K562 (cell line): Measurements from ENCODE around the gene LAMTOR5. TPM values are rescaled to one million over a fixed set of nuclear protein-coding genes. Genes with fewer than 3 reads are reported as not detected.

ENCODE experiments used
- CBX2 ChIP-seq: fragments of 200-600 bp; sonication (generic); IDR thresholded peaks from one replicate; pipeline ENCODE4 v1.6.1; 2012; ENCODE audit warnings: mild to moderate bottlenecking, low read length, inconsistent platforms; ENCODE audit not compliant: insufficient read depth, poor library complexity, severe bottlenecking
- CC2D1A ChIP-seq: fragments of 450-650 bp; IDR thresholded peaks from 2 replicates; pipeline ENCODE4 v1.6.1; 2017; ENCODE audit warnings: mild to moderate bottlenecking
- CHD2 ChIP-seq: IDR thresholded peaks from 2 replicates; pipeline ENCODE4 v1.6.1; 2011; ENCODE audit warnings: low read depth, low read length
- FUS ChIP-seq: fragments of 200-400 bp; formaldehyde crosslinking; optimal IDR thresholded peaks from 2 replicates; pipeline ENCODE3; 2017; ENCODE audit warnings: low read depth, low read length
- ILK ChIP-seq: fragments of 450-650 bp; IDR thresholded peaks from 2 replicates; pipeline ENCODE4 v1.6.1; 2016; ENCODE audit warnings: missing genetic modification characterization, low read depth, mild to moderate bottlenecking, missing compliant biosample characterization, moderate library complexity, borderline replicate concordance
- IRF9 ChIP-seq: fragments of 450-650 bp; IDR thresholded peaks from 2 replicates; pipeline ENCODE4 v1.6.1; 2016; ENCODE audit warnings: missing biosample characterization, missing genetic modification characterization
- KAT8 ChIP-seq: fragments of 450-650 bp; IDR thresholded peaks from 2 replicates; pipeline ENCODE4 v1.6.1; 2016; ENCODE audit warnings: low read depth, mild to moderate bottlenecking
- KDM5B ChIP-seq: fragments of 200-600 bp; sonication (generic); IDR thresholded peaks from 2 replicates; pipeline ENCODE4 v1.6.1; 2012; ENCODE audit warnings: low read depth, mild to moderate bottlenecking, moderate library complexity, low read length, control low read depth, inconsistent platforms; ENCODE audit not compliant: insufficient replicate concordance
- MBD2 ChIP-seq: sonication (generic); IDR thresholded peaks from 2 replicates; pipeline ENCODE4 v1.6.1; 2016; ENCODE audit warnings: low read depth, borderline replicate concordance
- MCM2 ChIP-seq: fragments of 450-650 bp; IDR thresholded peaks from 2 replicates; pipeline ENCODE4 v1.6.1; 2017; ENCODE audit warnings: low read depth, mild to moderate bottlenecking
- MTF1 ChIP-seq: fragments of 250-450 bp; sonication (Bioruptor Pico); IDR thresholded peaks from 2 replicates; pipeline ENCODE4 v1.9.0; 2021; ENCODE audit warnings: moderate library complexity, mild to moderate bottlenecking, inconsistent platforms, borderline replicate concordance
- NRF1 ChIP-seq, 2 experiments: fragments of 450-650 bp; IDR thresholded peaks in 1 of 2; conservative IDR thresholded peaks in 1 of 2; 2 replicates each; pipeline ENCODE4 v1.6.1; 2014; ENCODE audit warnings: mild to moderate bottlenecking in 2 of 2
- PRMT5 ChIP-seq: sonication (generic); formaldehyde crosslinking; IDR thresholded peaks from 2 replicates; pipeline ENCODE4 v1.5.0; 2020; ENCODE audit warnings: missing genetic modification reagents
- RBFOX2 ChIP-seq: fragments of 200-400 bp; formaldehyde crosslinking; IDR thresholded peaks from 2 replicates; pipeline ENCODE4 v1.6.1; 2017; ENCODE audit warnings: low read depth, mild to moderate bottlenecking, low read length, moderate library complexity
- RBM15 ChIP-seq: fragments of 200-400 bp; formaldehyde crosslinking; IDR thresholded peaks from 2 replicates; pipeline ENCODE4 v1.6.1; 2018; ENCODE audit warnings: mild to moderate bottlenecking, low read length, moderate library complexity; ENCODE audit not compliant: insufficient read depth
- RBM22 ChIP-seq: fragments of 200-400 bp; formaldehyde crosslinking; IDR thresholded peaks from 2 replicates; pipeline ENCODE4 v1.6.1; 2018; ENCODE audit warnings: low read length, low read depth; ENCODE audit not compliant: poor library complexity, severe bottlenecking
- RBM25 ChIP-seq: fragments of 200-400 bp; formaldehyde crosslinking; IDR thresholded peaks from 2 replicates; pipeline ENCODE4 v1.6.1; 2018; ENCODE audit warnings: low read length, low read depth, moderate library complexity; ENCODE audit not compliant: severe bottlenecking
- SNAPC5 ChIP-seq: fragments of 250-450 bp; sonication (Bioruptor Pico); IDR thresholded peaks from 2 replicates; pipeline ENCODE4 v1.8.0; 2021; ENCODE audit warnings: moderate library complexity, mild to moderate bottlenecking, inconsistent platforms
- ZNF12 ChIP-seq: sonication (generic); formaldehyde crosslinking; IDR thresholded peaks from 2 replicates; pipeline ENCODE4 v1.4.0; 2020; ENCODE audit warnings: mild to moderate bottlenecking, missing genetic modification reagents
- ZNF785 ChIP-seq: fragments of 250-450 bp; sonication (Bioruptor Pico); IDR thresholded peaks from 2 replicates; pipeline ENCODE4 v1.4.0; 2020; ENCODE audit warnings: mild to moderate bottlenecking
- ZSCAN32 ChIP-seq: fragments of 450-650 bp; formaldehyde crosslinking; IDR thresholded peaks from 2 replicates; pipeline ENCODE4 v1.4.0; 2020; ENCODE audit warnings: mild to moderate bottlenecking, moderate library complexity
- polyA plus RNA-seq, 8 experiments: library from polyadenylated mRNA; depleted of rRNA in 4 of 8; stranded (reverse) in 5 of 8; unstranded in 3 of 8; fragments of >200 nt; fragmentation: Nextera tagmentation in 2 of 8; fragmentation: Illumina TruSeq in 1 of 8; extraction: Ambion mirVana in 2 of 8; extraction: Trizol in 1 of 8; gene quantifications; 2 replicates each; pipeline versions ENCODE4 v1.2.1 to v1.2.3, GENCODE V29; 2011 to 2014; ENCODE audit warnings: inconsistent platforms in 1 of 8, missing spikeins in 1 of 8
- total RNA-seq, 7 experiments: library from RNA; depleted of rRNA in 6 of 7; stranded (reverse); fragments of >200 nt in 6 of 7; fragmentation: Illumina TruSeq in 2 of 7; extraction: Trizol in 2 of 7; gene quantifications; 2 replicates each; pipeline versions ENCODE4 v1.2.1 to v1.2.3, GENCODE V29; 2011 to 2021; ENCODE audit warnings: low replicate concordance in 1 of 7
- TF ChIP-seq, protein P1 (sequence below): sonication (generic); formaldehyde crosslinking; IDR thresholded peaks from 2 replicates; pipeline ENCODE4 v1.8.1; 2023; ENCODE audit warnings: mild to moderate bottlenecking, missing genetic modification reagents
- TF ChIP-seq, protein P2 (sequence below): sonication (generic); formaldehyde crosslinking; IDR thresholded peaks from 2 replicates; pipeline ENCODE4 v1.8.0; 2023; ENCODE audit warnings: mild to moderate bottlenecking, missing genetic modification reagents

LAMTOR5 gene
- total and polyA plus RNA-seq, 9 of the 15 experiments (the other 6 are each of a cell fraction or from before 2014, with no cell fraction given), result 118 to 712 (median 241) TPM

DNA sequence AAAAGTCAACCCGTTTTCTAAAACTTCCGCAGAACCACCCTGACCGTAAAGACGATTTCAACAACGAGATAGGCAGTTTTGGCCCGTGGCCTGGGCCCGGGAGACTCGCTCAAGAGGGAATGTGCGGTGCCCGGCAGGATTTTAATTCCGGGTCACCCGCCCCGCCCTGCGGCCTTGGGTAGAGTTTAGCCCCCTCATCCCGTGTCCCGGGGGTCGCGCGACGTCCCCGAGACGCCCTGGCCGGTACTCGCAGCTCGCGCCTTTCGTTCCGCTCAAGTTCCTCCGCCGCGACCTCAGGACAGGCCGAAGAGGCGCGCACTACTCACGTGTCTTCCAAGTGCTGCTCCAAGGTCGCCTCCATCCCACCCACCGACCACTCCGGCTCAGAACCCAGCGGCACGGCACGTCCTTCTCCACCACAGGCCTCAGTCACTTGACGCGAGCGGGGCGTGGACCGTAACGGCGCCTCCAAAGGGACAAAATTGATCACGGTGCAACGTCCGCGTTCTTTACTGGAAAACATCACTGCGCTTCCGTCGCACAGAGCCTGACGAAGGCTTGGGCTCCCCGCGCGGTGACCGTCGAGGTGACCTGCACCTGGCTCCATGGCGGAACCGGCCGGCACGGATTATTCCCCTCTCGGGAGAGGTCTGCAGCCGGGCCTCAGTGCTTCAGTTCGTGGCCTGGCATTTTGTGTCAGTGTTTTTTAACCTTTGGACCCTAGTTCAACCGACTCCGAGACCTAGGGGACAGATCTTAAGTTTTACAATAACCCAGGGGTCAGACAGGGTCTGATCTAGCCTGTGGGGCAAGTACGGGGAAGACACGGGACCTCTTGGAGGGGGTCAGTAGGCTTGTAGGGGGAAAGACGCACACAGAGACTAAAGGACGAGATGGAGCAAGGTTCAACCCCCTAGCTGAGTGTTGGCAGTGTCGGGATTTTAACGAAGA lies at the start of gene LAMTOR5 (continued):
- TF ChIP-seq KAT8 (no peak), SNAPC5 (CRISPR knock-in tag) (no peak), ILK (tag) (no peak), CC2D1A (no peak), RBFOX2 (peak; percentile 98), KDM5B (peak; percentile 98), IRF9 (no peak), RBM22 (peak; percentile 64), NRF1 (conservative IDR thresholded peaks at IDR 0.05 in 1 of 2, IDR thresholded peaks at IDR 0.05 in 1 of 2) (peak; percentile 32 to 58; a peak in 3 of 4 replicates), CHD2 (no peak), MBD2 (peak; percentile 86), RBM25 (no peak), PRMT5 (CRISPR knock-in tag) (0 out of 2 replicates have a peak, but pooled peaks have one; percentile 36), MCM2 (no peak), CBX2 (no peak), RBM15 (no peak), FUS (no peak), ZNF785 (no peak), ZSCAN32 (CRISPR knock-in tag) (no peak), ZNF12 (peak; percentile 79), MTF1 (0 out of 2 replicates have a peak, but pooled peaks have one; percentile 36)
- TF ChIP-seq, protein P1, sequence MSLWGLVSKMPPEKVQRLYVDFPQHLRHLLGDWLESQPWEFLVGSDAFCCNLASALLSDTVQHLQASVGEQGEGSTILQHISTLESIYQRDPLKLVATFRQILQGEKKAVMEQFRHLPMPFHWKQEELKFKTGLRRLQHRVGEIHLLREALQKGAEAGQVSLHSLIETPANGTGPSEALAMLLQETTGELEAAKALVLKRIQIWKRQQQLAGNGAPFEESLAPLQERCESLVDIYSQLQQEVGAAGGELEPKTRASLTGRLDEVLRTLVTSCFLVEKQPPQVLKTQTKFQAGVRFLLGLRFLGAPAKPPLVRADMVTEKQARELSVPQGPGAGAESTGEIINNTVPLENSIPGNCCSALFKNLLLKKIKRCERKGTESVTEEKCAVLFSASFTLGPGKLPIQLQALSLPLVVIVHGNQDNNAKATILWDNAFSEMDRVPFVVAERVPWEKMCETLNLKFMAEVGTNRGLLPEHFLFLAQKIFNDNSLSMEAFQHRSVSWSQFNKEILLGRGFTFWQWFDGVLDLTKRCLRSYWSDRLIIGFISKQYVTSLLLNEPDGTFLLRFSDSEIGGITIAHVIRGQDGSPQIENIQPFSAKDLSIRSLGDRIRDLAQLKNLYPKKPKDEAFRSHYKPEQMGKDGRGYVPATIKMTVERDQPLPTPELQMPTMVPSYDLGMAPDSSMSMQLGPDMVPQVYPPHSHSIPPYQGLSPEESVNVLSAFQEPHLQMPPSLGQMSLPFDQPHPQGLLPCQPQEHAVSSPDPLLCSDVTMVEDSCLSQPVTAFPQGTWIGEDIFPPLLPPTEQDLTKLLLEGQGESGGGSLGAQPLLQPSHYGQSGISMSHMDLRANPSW, result peak; percentile 70; the same call in 1 of the 2 replicates
- TF ChIP-seq, protein P2, sequence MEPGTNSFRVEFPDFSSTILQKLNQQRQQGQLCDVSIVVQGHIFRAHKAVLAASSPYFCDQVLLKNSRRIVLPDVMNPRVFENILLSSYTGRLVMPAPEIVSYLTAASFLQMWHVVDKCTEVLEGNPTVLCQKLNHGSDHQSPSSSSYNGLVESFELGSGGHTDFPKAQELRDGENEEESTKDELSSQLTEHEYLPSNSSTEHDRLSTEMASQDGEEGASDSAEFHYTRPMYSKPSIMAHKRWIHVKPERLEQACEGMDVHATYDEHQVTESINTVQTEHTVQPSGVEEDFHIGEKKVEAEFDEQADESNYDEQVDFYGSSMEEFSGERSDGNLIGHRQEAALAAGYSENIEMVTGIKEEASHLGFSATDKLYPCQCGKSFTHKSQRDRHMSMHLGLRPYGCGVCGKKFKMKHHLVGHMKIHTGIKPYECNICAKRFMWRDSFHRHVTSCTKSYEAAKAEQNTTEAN (CRISPR knock-in tag), result peak; percentile 79; the same call in 1 of the 2 replicates
